Progenitor cell of endocrine pancreas (in vitro differentiated cells): ENCODE measurements around the gene PVR. TPM values are rescaled to one million over a fixed set of nuclear protein-coding genes. Genes with fewer than 3 reads are reported as not detected.
A peak's percentile ranks its signal among the peaks of the same experiment; 100 is the strongest.

Experiments
- DNase-seq: peaks from one replicate; pipeline ENCODE4 v3.0.0; 2021; ENCODE audit warnings: low spot score; ENCODE audit not compliant: unreplicated experiment
- H3K27ac Mint-ChIP-seq: 2 replicates; pipeline ENCODE4 v1.8.0; 2021; ENCODE audit warnings: mild to moderate bottlenecking, moderate library complexity, mixed read lengths
- H3K27me3 Mint-ChIP-seq: 2 replicates; pipeline ENCODE4 v1.8.0; 2021; ENCODE audit warnings: mixed read lengths
- H3K36me3 Mint-ChIP-seq: 2 replicates; pipeline ENCODE4 v1.8.0; 2022; ENCODE audit warnings: mixed read lengths; ENCODE audit not compliant: insufficient read depth
- H3K4me1 Mint-ChIP-seq: 2 replicates; pipeline ENCODE4 v1.8.0; 2021; ENCODE audit warnings: low read depth, mixed read lengths
- H3K4me3 Mint-ChIP-seq: 2 replicates; pipeline ENCODE4 v1.8.0; 2021; ENCODE audit warnings: low read depth, mild to moderate bottlenecking, moderate library complexity, mixed read lengths
- H3K9me3 Mint-ChIP-seq: 2 replicates; pipeline ENCODE4 v1.8.0; 2021; ENCODE audit warnings: low read depth, mixed read lengths
- CTCF ChIP-seq: fragments of 200-600 bp; sonication (generic); IDR thresholded peaks from one replicate; pipeline ENCODE4 v1.5.0; 2021; ENCODE audit warnings: antibody characterized with exemption, mild to moderate bottlenecking; ENCODE audit not compliant: unreplicated experiment
- total RNA-seq: library from RNA; stranded (reverse); gene quantifications from 2 replicates; pipeline ENCODE4 v1.2.1, GENCODE V29; 2021

Gene PVR
- total RNA-seq, 1 donor from 2014 or later = 61.2 TPM

GRCh38 chr19:44634785-44635184, 8.9 kb upstream of the PVR start:
- Mint-ChIP-seq H3K27ac (no peak overlapping the region), H3K4me3 (no peak overlapping the region), H3K36me3 (no peaks in the 10 kb centered on the region), H3K9me3 (no peaks in the 10 kb centered on the region), H3K4me1 (peaks cover 37% of the 10 kb centered on the region), H3K27me3 (no peaks in the 10 kb centered on the region)
- no peak for DNase-seq
- TF ChIP-seq CTCF = no peak

- Mint-ChIP-seq H3K9me3 (no peaks in the 10 kb centered on the region), H3K36me3 (no peaks in the 10 kb centered on the region), H3K27ac (no peak overlapping the region), H3K4me1 (peaks cover 41% of the 10 kb centered on the region), H3K4me3 (no peak overlapping the region), H3K27me3 (no peaks in the 10 kb centered on the region)
- DNase-seq = no peak
- no peak for TF ChIP-seq CTCF
Observed at GRCh38 chr19:44635581-44636438, 7.9 kb upstream of the PVR start.

GRCh38 chr19:44636439-44637389, 7.0 kb upstream of the PVR start:
- no peak for TF ChIP-seq CTCF
- no peak for DNase-seq
- Mint-ChIP-seq H3K27me3 (no peaks in the 10 kb centered on the region), H3K4me3 (no peak overlapping the region), H3K4me1 (peaks cover 42% of the 10 kb centered on the region), H3K9me3 (no peaks in the 10 kb centered on the region), H3K36me3 (no peaks in the 10 kb centered on the region), H3K27ac (peak overlapping the region; percentile 65)

- DNase-seq = no peak
- H3K36me3 Mint-ChIP-seq = no peaks in the 10 kb centered on the region
- H3K27me3 Mint-ChIP-seq = no peaks in the 10 kb centered on the region
- H3K27ac Mint-ChIP-seq = peak overlapping the region; percentile 65
- TF ChIP-seq CTCF = no peak
- H3K4me1 Mint-ChIP-seq = peaks cover 42% of the 10 kb centered on the region
- H3K4me3 Mint-ChIP-seq = no peak overlapping the region
- H3K9me3 Mint-ChIP-seq = no peaks in the 10 kb centered on the region
Observed at GRCh38 chr19:44637390-44637764, 6.3 kb upstream of the PVR start.

GRCh38 chr19:44640518-44640917, 3.2 kb upstream of the PVR start:
- TF ChIP-seq CTCF = no peak
- no peaks in the 10 kb centered on the region for H3K27me3 Mint-ChIP-seq
- no peaks in the 10 kb centered on the region for H3K36me3 Mint-ChIP-seq
- no peaks in the 10 kb centered on the region for H3K9me3 Mint-ChIP-seq
- H3K27ac Mint-ChIP-seq = no peak overlapping the region
- H3K4me1 Mint-ChIP-seq = peaks cover 26% of the 10 kb centered on the region
- DNase-seq = no peak
- H3K4me3 Mint-ChIP-seq = no peak overlapping the region
